Lower leg skin (tissue), 4 donors: ENCODE results near the gene GLDN. TPM values are rescaled to one million over a fixed set of nuclear protein-coding genes. Genes with fewer than 3 reads are reported as not detected.
"Not testable (repeated sequence)": the region's sequence is repeated elsewhere in the genome, so short reads cannot be mapped to it uniquely, and the experiment has no call there.

Source experiments
- DNase-seq, 2 donors: peaks; one replicate each; pipeline ENCODE4 v3.0.0-alpha.2; 2019; ENCODE audit warnings: low spot score in 2 of 2
- H3K4me3 ChIP-seq: fragments of 200-600 bp; sonication (generic); 2 replicates; pipeline ENCODE4 v1.5.1; 2017; ENCODE audit warnings: mild to moderate bottlenecking, low read depth; ENCODE audit not compliant: poor library complexity, severe bottlenecking
- POLR2A ChIP-seq, 2 donors: fragments of 450-650 bp; IDR thresholded peaks; one replicate each; pipeline ENCODE4 v1.6.1; 2016 to 2017; ENCODE audit warnings: antibody characterized with exemption in 2 of 2, mild to moderate bottlenecking in 1 of 2, moderate library complexity in 1 of 2
- WGBS, 2 donors: methylation state at CpG; one replicate each; pipeline ENCODE4 v1.1.5; 2018; 5-methylcytosine and 5-hydroxymethylcytosine counted together
- intact Hi-C: fragments of 100-400 bp; cut with DNase I; formaldehyde crosslinking; loops from one replicate; pipeline ENCODE4 v1.15.0; 2023; ENCODE audit warnings: low total_unique reads
- total RNA-seq, 4 donors: library from RNA; depleted of rRNA; stranded (reverse); fragments of >200 nt; gene quantifications; one replicate each; pipeline ENCODE4 v1.1.0, GENCODE V29; 2016
- TF ChIP-seq, protein P1 (sequence below), 3 donors: fragments of 450-650 bp; IDR thresholded peaks; one replicate each; pipeline ENCODE4 v1.5.1; 2016; ENCODE audit warnings: antibody characterized with exemption in 3 of 3, mild to moderate bottlenecking in 3 of 3, moderate library complexity in 2 of 3

Gene GLDN
- total RNA-seq, 4 donors from 2014 or later: 3.7 to 9.4 (median 4.9) TPM

DNA sequence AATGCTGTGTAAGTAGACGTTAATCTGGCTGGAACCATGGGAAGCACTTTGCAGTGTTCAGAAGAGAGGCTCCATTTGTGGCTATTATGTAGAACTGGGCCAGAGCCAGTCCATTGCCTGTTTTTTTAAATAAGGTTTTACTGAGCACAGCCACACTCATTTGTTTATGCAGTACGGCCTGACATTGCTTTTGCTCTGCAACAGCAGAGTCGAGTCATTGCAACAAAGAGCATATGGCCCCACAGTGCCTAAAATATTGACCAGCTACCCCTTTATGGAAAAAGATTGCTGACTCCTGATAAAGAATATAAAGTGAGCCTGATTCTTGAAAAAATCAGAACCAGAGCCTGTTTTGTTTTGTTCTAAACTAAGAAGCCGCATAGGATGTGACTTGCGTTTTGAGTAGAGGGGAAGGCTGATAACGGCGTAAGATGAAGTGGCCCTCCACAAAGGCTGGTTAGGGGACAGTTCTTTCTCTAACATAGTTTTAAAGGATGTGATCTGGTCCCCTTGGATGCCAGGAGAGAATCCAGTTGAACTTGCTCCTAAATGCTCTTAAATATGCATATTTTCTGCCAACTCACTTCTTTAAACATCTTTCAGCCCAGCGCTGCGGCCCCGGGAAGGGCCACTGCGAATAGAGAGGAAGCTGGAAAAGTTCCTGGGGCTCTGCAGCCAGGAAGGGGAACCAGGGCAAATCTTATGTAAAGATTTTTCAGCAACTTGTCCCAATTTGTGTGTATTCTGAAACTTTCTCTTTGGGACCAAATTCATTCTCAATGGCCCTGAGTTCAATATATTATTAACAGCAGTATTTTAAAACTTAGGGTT is 64.5 kb downstream of the GLDN start:
- WGBS, 2 donors: 65 to 74% methylated on average over 11 of the region's 11 CpGs
- intact Hi-C loops: no loop called here
- no peak overlapping the region for H3K4me3 ChIP-seq
- DNase-seq: peak in 1 of 2 donors; percentile 5
- TF ChIP-seq, protein P1, sequence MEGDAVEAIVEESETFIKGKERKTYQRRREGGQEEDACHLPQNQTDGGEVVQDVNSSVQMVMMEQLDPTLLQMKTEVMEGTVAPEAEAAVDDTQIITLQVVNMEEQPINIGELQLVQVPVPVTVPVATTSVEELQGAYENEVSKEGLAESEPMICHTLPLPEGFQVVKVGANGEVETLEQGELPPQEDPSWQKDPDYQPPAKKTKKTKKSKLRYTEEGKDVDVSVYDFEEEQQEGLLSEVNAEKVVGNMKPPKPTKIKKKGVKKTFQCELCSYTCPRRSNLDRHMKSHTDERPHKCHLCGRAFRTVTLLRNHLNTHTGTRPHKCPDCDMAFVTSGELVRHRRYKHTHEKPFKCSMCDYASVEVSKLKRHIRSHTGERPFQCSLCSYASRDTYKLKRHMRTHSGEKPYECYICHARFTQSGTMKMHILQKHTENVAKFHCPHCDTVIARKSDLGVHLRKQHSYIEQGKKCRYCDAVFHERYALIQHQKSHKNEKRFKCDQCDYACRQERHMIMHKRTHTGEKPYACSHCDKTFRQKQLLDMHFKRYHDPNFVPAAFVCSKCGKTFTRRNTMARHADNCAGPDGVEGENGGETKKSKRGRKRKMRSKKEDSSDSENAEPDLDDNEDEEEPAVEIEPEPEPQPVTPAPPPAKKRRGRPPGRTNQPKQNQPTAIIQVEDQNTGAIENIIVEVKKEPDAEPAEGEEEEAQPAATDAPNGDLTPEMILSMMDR (IDR thresholded peaks at IDR 0.05): no peak
- no peak for TF ChIP-seq POLR2A (IDR thresholded peaks at IDR 0.05)

DNA sequence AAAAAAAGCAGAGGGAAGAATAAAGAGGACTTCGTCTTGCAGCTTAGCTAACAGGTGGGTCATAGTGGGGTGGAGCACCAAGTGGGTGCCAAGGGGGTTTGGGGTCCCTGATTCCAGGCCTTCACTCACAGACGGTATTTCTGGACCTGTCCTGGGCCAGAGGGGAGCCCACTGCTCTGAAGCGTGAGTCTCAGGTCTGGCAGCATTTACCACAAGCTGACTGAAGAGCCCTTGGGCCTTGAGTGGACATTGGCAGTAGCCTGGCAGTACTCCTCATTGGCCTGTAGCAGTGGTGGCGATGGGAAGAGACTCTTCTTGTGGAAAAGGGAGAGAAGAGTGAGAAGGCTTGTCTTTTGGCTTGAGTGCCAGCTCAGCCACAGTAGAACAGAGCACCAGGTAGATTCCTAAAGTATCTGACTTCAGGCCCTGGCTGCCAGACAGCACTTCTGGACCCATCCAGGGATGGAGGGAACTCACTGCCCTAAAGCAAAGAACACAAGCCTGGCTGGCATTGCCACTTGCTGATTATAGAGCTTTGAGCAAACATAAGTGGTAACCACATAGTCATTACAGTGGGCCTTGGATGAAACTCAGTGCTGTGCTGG is 72.9 kb downstream of the GLDN start:
- H3K4me3 ChIP-seq: no peak overlapping the region
- TF ChIP-seq POLR2A (IDR thresholded peaks at IDR 0.05): no peak
- TF ChIP-seq, protein P1 (IDR thresholded peaks at IDR 0.05): no peak
- intact Hi-C loops: no loop called here
- DNase-seq: no peak
- 87 to 97% methylated on average over 4 of the region's 4 CpGs for WGBS, 2 donors

GRCh38 chr15:51416129-51416528 is 74.7 kb downstream of the GLDN start:
- no peak overlapping the region for H3K4me3 ChIP-seq
- WGBS, 2 donors: 49 to 58% methylated on average over 4 of the region's 4 CpGs
- no peak for DNase-seq
- intact Hi-C loops: no loop called here
- no peak for TF ChIP-seq POLR2A (IDR thresholded peaks at IDR 0.05)

- DNase-seq, H3K4me3 ChIP-seq, intact Hi-C loops: not testable (repeated sequence)
- WGBS, 2 donors: 91 to 100% methylated on average over 7 to 10 of the region's 16 CpGs
Observed at GRCh38 chr15:51423040-51423439, 81.6 kb downstream of the GLDN start.

GRCh38 chr15:51424780-51425179 is 83.3 kb downstream of the GLDN start:
- H3K4me3 ChIP-seq: no peak overlapping the region
- 59 to 71% methylated on average over 1 of the region's 1 CpG for WGBS, 2 donors
- intact Hi-C loops: no loop called here
- TF ChIP-seq, protein P1 (IDR thresholded peaks at IDR 0.05): no peak
- no peak for TF ChIP-seq POLR2A (IDR thresholded peaks at IDR 0.05)
- DNase-seq: no peak

- WGBS, 2 donors: 47 to 56% methylated on average over 1 of the region's 1 CpG
- H3K4me3 ChIP-seq: no peak overlapping the region
- intact Hi-C loops: no loop called here
- no peak for DNase-seq
- no peak for TF ChIP-seq POLR2A (IDR thresholded peaks at IDR 0.05)
- TF ChIP-seq, protein P1 (IDR thresholded peaks at IDR 0.05): no peak
Observed at GRCh38 chr15:51425517-51426040, 84.1 kb downstream of the GLDN start.
